Left lung (tissue), 10 donors: ENCODE data around the gene SPIRE1. TPM values are rescaled to one million over a fixed set of nuclear protein-coding genes. Genes with fewer than 3 reads are reported as not detected.
"Not testable (repeated sequence)": the region's sequence is repeated elsewhere in the genome, so short reads cannot be mapped to it uniquely, and the experiment has no call there.

Experiments
- ATAC-seq: fragments of 200-7000 bp; cut with Tn5 transposase; one replicate; pipeline ENCODE4 v1.9.1; 2020; ENCODE audit warnings: moderate library complexity
- DNase-seq, 4 donors: peaks; one replicate each; pipeline ENCODE4 v3.0.0-alpha.2; 2013 to 2020
- H3K27ac ChIP-seq, 2 donors: fragments of 200-600 bp; sonication (generic) in 1 of 2; one replicate each; pipeline versions ENCODE4 v1.5.0 to v1.8.0; 2020 to 2021
- H3K27me3 ChIP-seq, 2 donors: fragments of 200-600 bp; sonication (generic) in 1 of 2; one replicate each; pipeline versions ENCODE4 v1.5.0 to v1.8.0; 2020 to 2021
- H3K36me3 ChIP-seq, 2 donors: fragments of 200-600 bp; sonication (generic) in 1 of 2; one replicate each; pipeline versions ENCODE4 v1.5.0 to v1.8.0; 2020 to 2021
- H3K4me1 ChIP-seq, 2 donors: fragments of 200-600 bp; one replicate each; pipeline ENCODE4 v1.8.0; 2021
- H3K4me3 ChIP-seq, 2 donors: fragments of 200-600 bp; sonication (generic) in 1 of 2; one replicate each; pipeline versions ENCODE4 v1.5.0 to v1.8.0; 2020 to 2021; ENCODE audit warnings: mild to moderate bottlenecking in 1 of 2
- H3K9me3 ChIP-seq, 2 donors: fragments of 200-600 bp; sonication (generic) in 1 of 2; one replicate each; pipeline versions ENCODE4 v1.5.0 to v1.8.0; 2020 to 2021
- CTCF ChIP-seq, 2 donors: fragments of 200-600 bp; sonication (generic) in 1 of 2; IDR thresholded peaks; one replicate each; pipeline versions ENCODE4 v1.5.0 to v1.8.0; 2021; ENCODE audit warnings: antibody characterized with exemption in 2 of 2
- intact Hi-C, 2 donors: fragments of 100-400 bp; cut with DNase I; formaldehyde crosslinking; loops; one replicate each; pipeline versions ENCODE4 v1.11.2 to v1.14.2; 2022
- polyA plus RNA-seq, 6 donors: library from polyadenylated mRNA; unstranded; fragments of 120-200 nt; gene quantifications; one replicate each; pipeline ENCODE4 v1.2.1, GENCODE V29; 2013; ENCODE audit not compliant: insufficient read length in 6 of 6
- total RNA-seq, 2 donors: library from RNA; stranded (reverse); fragmentation: NEBNext Ultra II Directional; extraction: Animal tissue kit (Norgen Biotek cat#: 25700); gene quantifications; one replicate each; pipeline ENCODE4 v1.2.1, GENCODE V29; 2021
- donor health status: DM: no; HTN: yes; CAD: no.
- donor health status: DM: no; HTN: no; CAD: no.

The SPIRE1 gene
- total and polyA plus RNA-seq, 8 donors = 12.1 to 50.4 (median 15.7) TPM

- ATAC-seq (no peak), DNase-seq (peak in 1 of 4 donors; percentile 76)
- TF ChIP-seq CTCF (IDR thresholded peaks at IDR 0.05) = no peak
- Histone ChIP-seq H3K27me3 (no peaks in the 10 kb centered on the region), H3K4me3 (no peak overlapping the region), H3K4me1 (no peaks in the 10 kb centered on the region), H3K27ac (no peak overlapping the region), H3K9me3 (peaks cover 0 to 36% of the 10 kb centered on the region in 2 donors), H3K36me3 (no peaks in the 10 kb centered on the region)
- intact Hi-C loops = no loop called here
These were observed 98.6 kb downstream of the SPIRE1 start for GRCh38 chr18:12559319-12559718.

- H3K27ac ChIP-seq = no peak overlapping the region
These were observed 100.7 kb downstream of the SPIRE1 start for GRCh38 chr18:12556946-12557806.

GRCh38 chr18:12554796-12555388 is 103.0 kb downstream of the SPIRE1 start:
- no peaks in the 10 kb centered on the region for H3K27me3 ChIP-seq
- no peak for TF ChIP-seq CTCF (IDR thresholded peaks at IDR 0.05)
- H3K36me3 ChIP-seq = no peaks in the 10 kb centered on the region
- H3K27ac ChIP-seq = no peak overlapping the region
- peaks cover 0 to 38% of the 10 kb centered on the region in 2 donors for H3K9me3 ChIP-seq
- ATAC-seq (no peak), DNase-seq (no peak)
- intact Hi-C loops = no loop called here
- H3K4me3 ChIP-seq = no peak overlapping the region
- peaks cover 0 to 5% of the 10 kb centered on the region in 2 donors for H3K4me1 ChIP-seq

More at GRCh38 chr18:12556946-12557806, 100.7 kb downstream of the SPIRE1 start:
- peaks cover 0 to 38% of the 10 kb centered on the region in 2 donors for H3K9me3 ChIP-seq
- TF ChIP-seq CTCF (IDR thresholded peaks at IDR 0.05) = no peak
- intact Hi-C loops = no loop called here
- no peaks in the 10 kb centered on the region for H3K27me3 ChIP-seq
- no peaks in the 10 kb centered on the region for H3K36me3 ChIP-seq
- DNase-seq (no peak), ATAC-seq (no peak)
- H3K4me3 ChIP-seq = no peak overlapping the region
- H3K4me1 ChIP-seq = peaks cover 0 to 2% of the 10 kb centered on the region in 2 donors

GRCh38 chr18:12552879-12553242 is 105.0 kb downstream of the SPIRE1 start:
- no peak for TF ChIP-seq CTCF (IDR thresholded peaks at IDR 0.05)

GRCh38 chr18:12551943-12552878 is 105.7 kb downstream of the SPIRE1 start:
- ATAC-seq (peak; percentile 86), DNase-seq (peak in 3 of 4 donors; percentile 3 to 80 (median 79))
- H3K4me1 ChIP-seq, intact Hi-C loops, H3K36me3 ChIP-seq, H3K27me3 ChIP-seq, H3K4me3 ChIP-seq: not testable (repeated sequence)
- Histone ChIP-seq H3K27ac (peak overlapping the region; percentile 53 to 78), H3K9me3 (peaks cover 0 to 27% of the 10 kb centered on the region in 2 donors)

More at GRCh38 chr18:12552879-12553242, 105.0 kb downstream of the SPIRE1 start:
- Histone ChIP-seq H3K9me3 (peaks cover 0 to 33% of the 10 kb centered on the region in 2 donors), H3K4me3 (no peak overlapping the region), H3K27ac (peak overlapping the region in 1 of 2 donors; percentile 78), H3K4me1 (peaks cover 0 to 5% of the 10 kb centered on the region in 2 donors), H3K27me3 (no peaks in the 10 kb centered on the region), H3K36me3 (no peaks in the 10 kb centered on the region)
- ATAC-seq (peak; percentile 37), DNase-seq (no peak)
- intact Hi-C loops = no loop called here

GRCh38 chr18:12551466-12551865 is 106.4 kb downstream of the SPIRE1 start:
- Histone ChIP-seq H3K27ac (peak overlapping the region; percentile 53 to 78), H3K9me3 (peaks cover 0 to 21% of the 10 kb centered on the region in 2 donors)
- H3K4me1 ChIP-seq, DNase-seq, intact Hi-C loops, H3K36me3 ChIP-seq, H3K27me3 ChIP-seq, H3K4me3 ChIP-seq: not testable (repeated sequence)
- ATAC-seq = peak; percentile 69
